Measurements from ENCODE around the gene DDX47.

Gene DDX47

DNA sequence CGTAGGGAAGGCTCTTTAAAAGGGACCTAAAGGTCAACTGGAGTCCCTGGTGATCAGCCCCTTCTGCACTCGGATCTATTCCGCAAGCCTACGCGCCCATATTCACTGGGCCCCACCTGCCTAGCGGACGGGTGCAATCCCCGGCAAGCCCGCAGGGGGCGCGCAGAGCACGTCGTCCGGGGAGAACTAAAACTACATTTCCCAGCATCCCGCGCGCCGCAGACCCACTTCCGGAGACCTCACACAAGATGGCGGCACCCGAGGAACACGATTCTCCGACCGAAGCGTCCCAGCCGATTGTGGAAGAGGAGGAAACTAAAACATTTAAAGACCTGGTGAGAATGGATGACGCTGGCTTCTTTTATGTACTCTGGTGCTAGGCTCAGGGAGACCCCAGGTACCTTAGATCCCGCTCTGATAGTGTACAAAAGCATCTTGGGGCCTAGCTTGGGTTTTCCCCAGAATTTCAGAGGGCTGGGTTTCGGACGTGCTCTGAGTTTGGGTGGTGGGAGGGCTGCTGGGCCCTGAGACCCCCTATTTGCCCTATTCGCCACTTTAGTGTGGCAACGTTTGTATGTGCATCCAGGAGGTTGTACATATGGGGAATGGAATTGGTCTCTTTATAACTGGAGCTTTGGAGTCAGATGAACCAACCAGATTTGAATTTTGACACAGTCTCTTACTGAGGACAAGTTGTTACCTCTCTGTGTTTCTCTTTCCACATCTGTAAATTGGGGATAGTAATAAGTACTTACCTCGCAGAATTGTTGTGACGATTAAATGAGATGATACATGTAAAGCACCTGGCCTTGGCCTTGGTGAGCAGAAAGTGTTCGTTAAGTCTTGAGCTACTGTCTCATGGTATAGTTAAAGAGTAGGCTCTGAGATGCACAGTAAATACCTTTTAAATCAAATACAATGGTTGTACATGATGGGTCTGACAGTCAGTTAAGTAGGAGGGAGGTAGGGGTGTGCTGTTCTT lies at the start of gene DDX47:
TSS of gene DDX47 (plus strand) at position 227 of the 982 bp plus-strand sequence. CDS start at position 249, 22 bp downstream.
- peak; percentile 93 for DNase-seq

DNA sequence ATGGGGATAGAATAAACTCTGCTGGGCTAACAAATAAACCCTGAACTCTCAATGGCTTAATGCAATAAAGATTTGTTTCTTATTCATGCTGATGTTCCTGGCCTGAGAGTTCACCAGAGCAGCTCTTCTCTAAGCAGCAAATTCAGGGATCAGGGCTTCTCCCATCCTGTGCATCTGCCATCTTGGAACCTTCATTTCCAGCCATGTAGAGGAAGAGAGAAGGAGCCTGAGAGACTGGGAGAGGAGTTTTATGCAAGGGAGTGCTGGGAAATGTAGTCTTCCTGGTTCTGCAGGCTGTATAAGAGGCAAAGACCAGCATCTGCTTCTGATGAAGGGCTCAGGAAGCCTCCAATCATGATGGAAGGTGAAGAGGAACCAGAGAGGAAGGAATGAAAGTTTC lies 48.3 kb upstream of the DDX47 start:
- DNase-seq, result no peak

- DNase-seq, result no peak
Measured at GRCh38 chr12:12770262-12770661, 42.9 kb upstream of the DDX47 start.

DNA sequence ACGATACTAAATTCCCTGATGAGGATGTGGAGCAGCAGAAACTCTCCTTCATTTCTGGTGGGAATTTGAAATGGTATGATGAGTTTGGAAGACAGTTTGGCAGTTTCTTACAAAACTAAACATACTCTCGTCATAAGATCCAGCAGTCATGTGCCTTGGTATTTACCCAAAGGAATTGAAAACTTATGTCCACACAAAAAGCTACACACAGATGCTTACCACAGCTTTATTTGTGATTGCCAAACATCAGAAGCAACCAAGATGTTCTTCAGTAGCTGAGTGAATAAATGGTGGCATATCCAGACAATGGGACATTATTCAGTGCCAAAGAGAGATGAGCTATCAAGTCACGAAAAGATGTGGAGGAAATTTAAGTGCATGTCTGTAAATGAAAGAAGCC lies 38.4 kb upstream of the DDX47 start:
- no peak for DNase-seq

GRCh38 chr12:12776261-12776660 lies 36.9 kb upstream of the DDX47 start:
- no peak for DNase-seq

DNA sequence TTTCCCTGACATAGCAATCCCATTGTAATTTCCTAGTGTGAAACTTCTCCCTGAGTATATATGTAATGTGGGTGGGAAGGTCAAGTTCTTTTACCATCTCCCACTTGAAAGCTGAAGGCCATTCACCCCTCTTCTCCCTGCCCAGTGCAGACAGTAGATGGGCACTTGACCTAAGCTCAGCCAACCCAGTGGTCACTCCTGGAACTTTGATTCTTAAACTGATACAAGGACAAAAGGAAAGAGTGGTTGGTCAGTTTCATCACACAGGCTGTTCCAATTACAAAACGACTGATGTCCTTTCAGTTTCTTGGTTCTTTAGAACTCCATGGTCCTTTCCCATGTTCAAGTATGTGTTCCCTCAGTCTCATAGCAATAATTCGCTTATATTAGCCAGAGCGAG lies 36.1 kb upstream of the DDX47 start:
- DNase-seq, result no peak

DNA sequence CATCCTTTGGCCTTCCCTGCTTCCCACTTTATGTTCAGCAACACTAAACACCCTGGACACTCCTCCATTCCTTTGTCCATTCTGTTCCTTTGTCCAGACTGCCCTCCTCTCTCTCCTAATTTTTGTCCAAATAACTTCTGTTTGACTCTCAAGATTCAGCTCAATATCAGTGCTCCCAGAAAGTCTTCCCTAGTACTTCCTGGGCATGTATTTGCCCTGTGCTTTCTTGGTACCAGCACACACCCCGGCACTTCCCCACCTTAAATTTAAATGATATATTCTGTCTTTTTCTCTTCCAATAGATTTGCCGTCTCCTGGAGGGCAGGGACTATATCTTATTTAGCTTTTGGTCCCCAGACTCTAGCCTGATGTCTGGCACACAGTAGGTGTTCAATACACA lies 34.1 kb upstream of the DDX47 start:
- DNase-seq, result no peak

GRCh38 chr12:12779529-12779928 lies 33.6 kb upstream of the DDX47 start:
- no peak for DNase-seq

- DNase-seq, result no peak
Measured at GRCh38 chr12:12784116-12784515, 29.0 kb upstream of the DDX47 start.

DNA sequence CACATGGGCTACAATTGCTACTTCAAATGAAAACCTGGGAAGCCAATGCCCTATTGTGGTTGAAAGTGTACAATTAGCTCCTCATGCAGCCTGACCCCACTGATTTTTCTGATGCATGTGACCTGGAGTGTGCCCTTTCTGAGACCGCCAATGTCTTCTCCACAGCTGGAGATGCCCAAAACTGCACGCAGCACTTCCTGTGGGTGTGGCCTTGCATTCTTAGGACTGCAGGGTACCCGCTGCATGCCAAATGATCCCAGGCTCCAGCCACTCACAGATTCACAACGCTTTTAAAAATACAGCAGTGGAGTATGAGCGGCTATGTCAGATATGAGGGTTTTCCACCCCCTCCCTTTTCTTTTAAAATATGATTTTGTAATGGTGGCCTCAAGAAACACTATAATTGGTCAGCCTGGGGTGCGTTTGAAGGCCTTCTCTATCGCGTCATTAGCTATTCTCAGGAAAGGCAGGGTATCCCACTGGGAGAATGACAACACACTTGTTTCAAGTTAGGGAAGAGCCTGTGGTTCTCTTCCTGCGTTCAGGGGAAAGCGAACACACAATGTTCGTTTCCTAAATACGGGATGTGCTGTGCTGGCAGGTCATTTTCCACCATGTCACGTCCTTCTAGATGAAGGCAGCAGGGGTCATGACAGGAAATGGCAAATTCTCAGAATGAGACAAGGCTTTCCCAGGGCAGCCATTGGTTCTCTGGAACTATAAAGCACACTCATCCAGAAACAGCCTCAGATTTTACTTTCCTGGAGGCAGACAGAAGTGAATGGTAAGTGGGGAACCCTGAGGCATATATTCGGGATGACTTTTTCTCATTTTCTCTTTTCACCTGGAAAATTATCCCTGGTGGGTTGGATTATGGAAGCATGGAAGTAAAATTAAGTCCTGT lies 28.0 kb upstream of the DDX47 start, which contains the start of gene APOLD1:
TSS of gene APOLD1 (plus strand) at position 749 of the 904 bp plus-strand sequence. CDS start at position 782, 33 bp downstream.
- no peak for DNase-seq

- no peak for DNase-seq
Measured at GRCh38 chr12:12786351-12786705, 26.8 kb upstream of the DDX47 start.

GRCh38 chr12:12786706-12787601 lies 26.2 kb upstream of the DDX47 start:
- peak; percentile 83 for DNase-seq

DNA sequence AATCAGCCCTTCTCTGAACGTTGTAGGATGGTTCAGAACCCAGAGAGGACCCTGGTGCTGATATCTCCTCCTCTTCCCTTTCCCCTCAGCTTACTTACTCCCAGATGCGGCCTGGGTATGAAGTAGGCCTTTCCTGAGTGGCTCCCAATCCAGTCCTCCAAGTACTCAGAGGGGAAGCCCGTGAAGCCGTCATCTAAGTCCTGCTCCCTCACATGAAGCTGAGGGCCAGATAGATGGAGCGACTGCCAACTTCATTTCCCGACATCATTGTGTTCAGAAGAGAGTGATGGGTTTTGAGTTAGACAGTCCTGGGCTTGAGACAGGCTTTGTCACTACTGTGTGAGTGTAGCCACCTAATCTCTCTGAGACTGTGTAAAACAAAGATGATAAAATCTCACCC lies 25.0 kb upstream of the DDX47 start:
- no peak for DNase-seq

GRCh38 chr12:12788675-12789368 lies 24.3 kb upstream of the DDX47 start:
- DNase-seq, result peak; percentile 67

- DNase-seq, result no peak
Measured at GRCh38 chr12:12790956-12791355, 22.2 kb upstream of the DDX47 start.

- no peak for DNase-seq
Measured at GRCh38 chr12:12791756-12792369, 21.3 kb upstream of the DDX47 start.

DNA sequence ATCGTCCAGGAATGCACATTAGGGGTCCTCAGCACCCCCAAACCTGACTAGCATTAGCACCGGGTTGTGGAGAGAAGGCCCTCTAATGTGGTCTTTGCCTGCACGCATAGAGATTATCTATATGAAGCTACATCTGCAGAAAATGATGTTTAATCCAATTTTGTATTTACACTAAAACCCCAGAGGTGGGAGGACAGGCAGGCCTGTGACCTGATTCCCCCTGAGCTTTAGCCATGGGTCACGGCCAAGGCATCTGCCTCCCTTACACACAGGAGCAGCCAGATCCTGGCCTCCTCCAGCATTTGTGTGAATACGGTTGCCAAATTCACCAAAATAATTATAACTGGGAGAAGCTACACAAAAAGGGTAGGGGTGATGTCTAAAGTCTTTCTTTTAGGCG lies 20.7 kb upstream of the DDX47 start:
- DNase-seq, result no peak

GRCh38 chr12:12794686-12795085 lies 18.5 kb upstream of the DDX47 start:
- DNase-seq, result no peak

DNA sequence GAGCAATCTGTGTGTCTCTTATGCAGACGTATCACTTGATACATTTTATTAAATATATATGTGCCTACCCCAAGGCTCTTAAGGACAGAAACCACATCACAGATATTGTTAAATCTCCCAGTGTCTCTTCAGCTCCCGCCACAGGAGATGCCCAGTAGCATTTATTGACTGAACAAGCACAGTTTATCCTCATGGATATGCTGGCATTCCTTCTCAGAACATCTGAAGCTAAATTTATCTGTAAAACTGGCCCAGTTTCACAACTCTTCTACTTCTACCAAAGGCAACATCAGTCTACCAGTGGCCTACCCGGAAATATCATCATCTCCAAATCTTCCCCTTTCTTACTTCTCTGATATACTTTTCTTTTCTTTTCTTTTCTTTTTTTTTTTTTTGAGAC lies 17.0 kb upstream of the DDX47 start:
- no peak for DNase-seq

- no peak for DNase-seq
Measured at GRCh38 chr12:12796928-12797793, 16.0 kb upstream of the DDX47 start.

Measured in CD4-positive, alpha-beta T cell treated with Interferon gamma for 1 hour (primary cell).